AG04450 (cell line): ENCODE measurements around the gene MACROD2. TPM values are rescaled to one million over a fixed set of nuclear protein-coding genes. Genes with fewer than 3 reads are reported as not detected.

Experiments
- CTCF ChIA-PET: fragments of 300-600, 350-600 bp; formaldehyde crosslinking; extraction: SDS; loops from one replicate; lab custom pipeline; 2022; ENCODE audit warnings: antibody characterized with exemption, inconsistent platforms; lab: Charles Lee
- POLR2A ChIA-PET: fragments of 350-600 bp; formaldehyde crosslinking; extraction: SDS; loops from one replicate; lab custom pipeline; 2021; ENCODE audit warnings: antibody characterized with exemption, inconsistent platforms; lab: Yijun Ruan, JAX
- DNase-seq: peaks from one replicate; pipeline ENCODE4 v3.0.0-alpha.2; 2011; ENCODE audit warnings: low read depth, low spot score
- H3K27ac ChIP-seq: one replicate; pipeline ENCODE4 v1.5.1; 2012; ENCODE audit warnings: low read depth, low read length, control low read depth
- H3K27me3 ChIP-seq: one replicate; pipeline ENCODE4 v1.6.0; 2012; ENCODE audit warnings: low read length; ENCODE audit not compliant: control insufficient read depth, insufficient read depth
- H3K4me3 ChIP-seq: 2 replicates; pipeline ENCODE4 v1.5.1; 2011; ENCODE audit warnings: mild to moderate bottlenecking, low read depth, low read length, control low read depth
- H3K9me3 ChIP-seq: 2 replicates; pipeline ENCODE4 v1.5.1; 2012; ENCODE audit warnings: low read length; ENCODE audit not compliant: control insufficient read depth, insufficient read depth
- polyA plus RNA-seq: library from polyadenylated mRNA; depleted of rRNA; stranded (reverse); fragments of >200 nt; gene quantifications from 2 replicates; pipeline ENCODE4 v1.2.3, GENCODE V29; 2011
- TF ChIP-seq, protein P1 (sequence below): IDR thresholded peaks from 2 replicates; pipeline ENCODE4 v1.5.1; 2011; ENCODE audit warnings: low read depth, low read length, control low read depth, inconsistent platforms

The MACROD2 gene
- polyA plus RNA-seq, 1 experiment: 0.02 TPM

DNA sequence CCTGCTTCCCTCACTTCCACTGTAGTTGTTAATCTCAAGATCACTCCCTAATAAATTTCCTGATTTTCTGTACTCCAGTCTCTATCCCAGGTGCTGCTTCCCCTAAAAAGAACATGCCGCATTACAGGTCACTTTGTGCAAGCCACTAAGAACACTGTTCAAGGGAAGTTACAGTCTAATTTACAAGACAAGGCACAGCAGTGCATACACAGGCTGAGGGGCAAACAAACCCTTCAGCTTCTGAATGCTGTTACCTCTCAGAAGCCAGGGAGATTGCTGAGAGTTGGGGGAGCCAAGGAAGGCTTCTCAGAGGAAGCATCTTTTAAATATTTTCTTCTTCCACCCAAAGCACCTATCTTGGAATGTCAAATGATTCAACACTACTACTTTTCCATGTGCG is 787.4 kb downstream of the MACROD2 start:
- CTCF ChIA-PET: interaction anchor here (0.6 kb wide), 1 partner anchor 465 kb away, joined by 3 read pairs; no protein-coding TSS in a partner anchor

DNA sequence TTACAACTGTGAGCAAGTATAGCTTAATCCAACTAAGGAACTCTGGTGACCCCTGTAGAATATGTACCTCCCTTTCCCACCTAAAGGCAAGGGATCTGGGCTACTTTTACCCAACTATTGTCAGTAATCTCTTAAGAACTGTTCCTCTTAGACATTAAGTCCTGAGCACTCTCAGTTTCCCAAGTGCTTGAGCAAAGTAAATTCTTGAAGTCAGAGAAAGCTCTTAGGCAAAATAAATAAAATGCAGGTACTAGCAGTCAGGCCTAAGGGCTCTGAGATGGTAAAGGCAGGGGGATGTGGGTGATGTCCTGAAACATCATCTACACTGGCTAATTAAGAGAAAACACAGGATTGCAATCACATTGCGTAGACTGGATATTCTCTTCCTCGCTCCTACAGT is 788.5 kb downstream of the MACROD2 start:
- Histone ChIP-seq H3K27me3 (no peaks in the 10 kb centered on the region), H3K9me3 (no peaks in the 10 kb centered on the region), H3K27ac (no peak overlapping the region), H3K4me3 (no peak overlapping the region)
- CTCF ChIA-PET: no interaction called here
- TF ChIP-seq, protein P1, sequence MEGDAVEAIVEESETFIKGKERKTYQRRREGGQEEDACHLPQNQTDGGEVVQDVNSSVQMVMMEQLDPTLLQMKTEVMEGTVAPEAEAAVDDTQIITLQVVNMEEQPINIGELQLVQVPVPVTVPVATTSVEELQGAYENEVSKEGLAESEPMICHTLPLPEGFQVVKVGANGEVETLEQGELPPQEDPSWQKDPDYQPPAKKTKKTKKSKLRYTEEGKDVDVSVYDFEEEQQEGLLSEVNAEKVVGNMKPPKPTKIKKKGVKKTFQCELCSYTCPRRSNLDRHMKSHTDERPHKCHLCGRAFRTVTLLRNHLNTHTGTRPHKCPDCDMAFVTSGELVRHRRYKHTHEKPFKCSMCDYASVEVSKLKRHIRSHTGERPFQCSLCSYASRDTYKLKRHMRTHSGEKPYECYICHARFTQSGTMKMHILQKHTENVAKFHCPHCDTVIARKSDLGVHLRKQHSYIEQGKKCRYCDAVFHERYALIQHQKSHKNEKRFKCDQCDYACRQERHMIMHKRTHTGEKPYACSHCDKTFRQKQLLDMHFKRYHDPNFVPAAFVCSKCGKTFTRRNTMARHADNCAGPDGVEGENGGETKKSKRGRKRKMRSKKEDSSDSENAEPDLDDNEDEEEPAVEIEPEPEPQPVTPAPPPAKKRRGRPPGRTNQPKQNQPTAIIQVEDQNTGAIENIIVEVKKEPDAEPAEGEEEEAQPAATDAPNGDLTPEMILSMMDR: no peak
- DNase-seq: no peak
- POLR2A ChIA-PET: no interaction called here

More for the DNA sequence above, 787.4 kb downstream of the MACROD2 start:
- Histone ChIP-seq H3K4me3 (no peak overlapping the region), H3K9me3 (no peaks in the 10 kb centered on the region), H3K27ac (no peak overlapping the region), H3K27me3 (no peaks in the 10 kb centered on the region)
- TF ChIP-seq, protein P1: no peak
- POLR2A ChIA-PET: no interaction called here
- no peak for DNase-seq

DNA sequence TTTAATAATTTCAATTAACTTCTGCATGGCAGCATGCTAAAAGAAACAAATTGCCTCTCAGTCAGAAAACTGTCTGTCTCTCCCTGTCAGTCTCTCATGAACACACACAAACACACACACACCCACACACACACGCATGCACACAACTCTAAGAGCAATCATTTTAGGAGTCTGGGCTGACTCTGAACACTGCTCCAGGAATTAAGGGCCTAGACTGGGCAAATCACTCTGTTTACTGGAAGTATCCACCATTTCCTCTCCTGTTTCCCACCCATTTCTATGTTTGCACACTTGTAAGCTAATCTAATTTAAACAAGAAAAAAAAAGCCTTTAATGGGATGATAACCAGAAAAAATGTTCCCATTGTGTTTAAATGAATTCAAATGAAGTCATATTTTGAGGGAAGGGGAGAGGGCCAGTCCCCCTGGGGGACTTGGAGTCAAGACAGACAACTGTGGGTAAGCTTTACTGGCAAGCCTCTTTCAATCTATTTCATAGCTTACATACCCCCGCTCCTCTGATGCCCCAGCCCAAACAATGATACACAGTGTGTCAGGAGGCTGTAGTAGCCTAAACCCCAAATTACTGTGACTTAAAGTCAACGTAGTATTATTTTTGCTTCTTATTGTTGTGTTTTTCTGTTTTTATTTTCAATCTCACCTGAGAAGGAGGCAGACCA is 789.9 kb downstream of the MACROD2 start:
- no peak overlapping the region for H3K27ac ChIP-seq
- TF ChIP-seq, protein P1: no peak
- CTCF ChIA-PET: no interaction called here
- no peak overlapping the region for H3K4me3 ChIP-seq
- H3K27me3 ChIP-seq: no peaks in the 10 kb centered on the region
- no peak for DNase-seq
- POLR2A ChIA-PET: no interaction called here
- H3K9me3 ChIP-seq: no peaks in the 10 kb centered on the region

- TF ChIP-seq, protein P1: no peak
- Histone ChIP-seq H3K9me3 (no peaks in the 10 kb centered on the region), H3K27ac (no peak overlapping the region), H3K4me3 (no peak overlapping the region), H3K27me3 (no peaks in the 10 kb centered on the region)
- no peak for DNase-seq
- POLR2A ChIA-PET: no interaction called here
- CTCF ChIA-PET: no interaction called here
These were observed 794.9 kb downstream of the MACROD2 start for GRCh38 chr20:14790190-14790589.

GRCh38 chr20:14790771-14791620 is 795.7 kb downstream of the MACROD2 start:
- no peaks in the 10 kb centered on the region for H3K9me3 ChIP-seq
- H3K27ac ChIP-seq: no peak overlapping the region
- ChIA-PET CTCF (no interaction called here), POLR2A (no interaction called here)
- H3K27me3 ChIP-seq: no peaks in the 10 kb centered on the region
- TF ChIP-seq, protein P1: no peak
- no peak for DNase-seq
- no peak overlapping the region for H3K4me3 ChIP-seq
